HTR-8/SVneo (cell line): Measurements from ENCODE around the gene NXF2.
"Not testable (repeated sequence)": the region's sequence is repeated elsewhere in the genome, so short reads cannot be mapped to it uniquely, and the experiment has no call there.

ENCODE experiments used
- DNase-seq: peaks from one replicate; pipeline ENCODE4 v3.0.0; 2011; ENCODE audit warnings: low spot score, mixed read lengths; ENCODE audit not compliant: insufficient read length
- FAIRE-seq: peaks from 2 replicates; lab custom pipeline; 2011; peaks lifted over from hg19 to GRCh38; lab: Jason Lieb, UNC

NXF2 gene, protein sequence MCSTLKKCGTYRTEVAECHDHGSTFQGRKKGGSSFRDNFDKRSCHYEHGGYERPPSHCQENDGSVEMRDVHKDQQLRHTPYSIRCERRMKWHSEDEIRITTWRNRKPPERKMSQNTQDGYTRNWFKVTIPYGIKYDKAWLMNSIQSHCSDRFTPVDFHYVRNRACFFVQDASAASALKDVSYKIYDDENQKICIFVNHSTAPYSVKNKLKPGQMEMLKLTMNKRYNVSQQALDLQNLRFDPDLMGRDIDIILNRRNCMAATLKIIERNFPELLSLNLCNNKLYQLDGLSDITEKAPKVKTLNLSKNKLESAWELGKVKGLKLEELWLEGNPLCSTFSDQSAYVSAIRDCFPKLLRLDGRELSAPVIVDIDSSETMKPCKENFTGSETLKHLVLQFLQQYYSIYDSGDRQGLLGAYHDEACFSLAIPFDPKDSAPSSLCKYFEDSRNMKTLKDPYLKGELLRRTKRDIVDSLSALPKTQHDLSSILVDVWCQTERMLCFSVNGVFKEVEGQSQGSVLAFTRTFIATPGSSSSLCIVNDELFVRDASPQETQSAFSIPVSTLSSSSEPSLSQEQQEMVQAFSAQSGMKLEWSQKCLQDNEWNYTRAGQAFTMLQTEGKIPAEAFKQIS

DNA sequence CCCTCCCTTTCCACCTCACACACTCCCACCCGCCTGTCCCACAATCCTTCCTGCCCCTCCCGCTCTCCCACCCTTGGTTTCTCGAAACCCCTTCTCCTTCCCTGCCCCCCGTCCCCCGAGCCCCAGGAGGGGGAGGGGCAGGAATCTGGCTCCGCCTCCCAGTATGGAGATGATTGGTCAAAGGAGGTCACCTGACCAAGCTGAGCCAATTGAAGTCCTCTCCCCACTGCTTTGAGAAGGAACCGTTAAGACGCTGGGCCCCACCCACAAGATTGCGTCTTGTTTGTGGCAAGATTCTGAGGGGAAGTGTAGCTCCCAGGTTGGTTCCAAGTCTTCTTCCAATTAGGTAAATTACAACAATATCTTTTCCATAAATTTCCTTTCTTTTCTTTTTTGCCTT is at the start of gene NXF2:
Gene NXF2 (plus strand): TSS at position 275 of the 400 bp plus-strand sequence. CDS start 59,912 bp downstream, outside the sequence.
- not testable (repeated sequence) for FAIRE-seq, DNase-seq

DNA sequence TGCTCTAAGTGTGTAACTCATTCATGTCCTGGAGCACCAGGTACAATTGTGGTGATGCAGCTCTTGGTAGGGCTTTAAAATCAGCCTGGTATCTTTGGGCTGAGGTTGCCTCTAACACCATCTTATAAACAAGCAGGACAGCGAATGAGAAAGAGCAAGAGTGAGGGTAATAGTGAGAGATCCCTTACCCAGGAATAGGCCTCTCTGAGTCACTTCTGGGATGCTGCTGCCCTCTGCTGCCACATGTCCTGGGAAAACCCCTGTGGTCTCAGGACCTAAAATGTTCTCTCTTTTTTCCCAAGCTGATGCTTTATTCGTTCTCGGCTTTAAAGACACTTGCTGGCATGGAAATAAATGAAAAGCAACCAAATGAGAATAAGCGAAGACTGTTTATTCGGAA is 39.0 kb upstream of the NXF2 start:
- FAIRE-seq, DNase-seq: not testable (repeated sequence)

DNA sequence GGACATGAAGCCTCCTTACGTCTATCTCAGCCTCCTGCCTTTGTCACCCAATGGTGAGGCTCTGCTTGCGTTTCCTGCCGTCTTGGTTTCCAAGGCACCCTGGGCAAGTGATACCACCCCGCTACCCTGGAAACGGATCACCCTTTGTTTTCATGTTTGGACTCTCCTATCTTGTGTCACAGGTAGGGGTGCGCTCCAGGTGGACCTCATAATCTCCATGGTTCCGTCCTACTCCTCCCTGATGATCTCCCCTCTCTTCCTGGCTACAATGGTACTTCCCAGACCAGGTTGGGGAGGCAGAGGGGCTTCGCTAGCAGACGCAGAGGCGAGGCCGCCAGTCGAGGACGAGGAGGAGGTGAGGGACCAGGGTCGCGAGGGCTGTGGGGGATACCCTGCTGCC is 32.0 kb upstream of the NXF2 start, which contains the start of gene TCP11X1:
Gene TCP11X1 (plus strand): TSS at position 316 of the 400 bp plus-strand sequence.
- DNase-seq, FAIRE-seq: not testable (repeated sequence)

DNA sequence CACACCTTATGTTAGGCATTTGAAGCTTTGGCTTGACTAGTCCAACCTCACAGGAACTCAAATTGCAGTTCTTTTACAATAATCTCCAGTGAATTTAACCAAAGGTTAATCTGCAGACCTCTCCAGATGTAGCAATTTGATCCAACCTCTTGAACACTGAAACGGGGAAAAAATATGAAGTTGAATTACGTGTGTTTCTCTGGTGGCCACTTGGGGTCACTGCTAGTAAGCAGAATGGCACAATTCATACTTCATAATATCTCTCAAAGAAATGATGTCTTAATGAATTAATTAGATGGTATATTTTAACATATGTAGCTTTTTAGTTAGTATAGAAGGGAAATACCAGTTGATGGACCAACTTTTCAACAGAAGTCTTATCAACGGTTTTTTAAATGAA is 30.5 kb upstream of the NXF2 start:
- not testable (repeated sequence) for DNase-seq, FAIRE-seq

DNA sequence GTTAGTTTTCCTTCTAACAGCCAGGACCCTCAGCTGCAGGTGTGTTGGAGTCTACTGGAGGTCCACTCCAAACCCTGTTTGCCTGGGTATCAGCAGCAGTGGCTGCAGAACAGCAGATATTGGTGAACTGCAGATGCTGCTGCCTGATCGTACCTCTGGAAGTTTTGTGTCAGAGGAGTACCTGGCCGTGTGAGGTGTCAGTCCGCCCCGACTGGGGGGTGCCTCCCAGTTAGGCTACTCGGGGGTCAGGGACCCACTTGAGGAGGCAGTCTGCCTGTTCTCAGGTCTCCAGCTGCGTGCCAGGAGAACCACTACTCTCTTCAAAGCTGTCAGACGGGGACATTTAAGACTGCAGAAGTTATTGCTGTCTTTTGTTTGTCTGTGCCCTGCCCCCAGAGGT is 11.3 kb upstream of the NXF2 start:
- DNase-seq, FAIRE-seq: not testable (repeated sequence)

DNA sequence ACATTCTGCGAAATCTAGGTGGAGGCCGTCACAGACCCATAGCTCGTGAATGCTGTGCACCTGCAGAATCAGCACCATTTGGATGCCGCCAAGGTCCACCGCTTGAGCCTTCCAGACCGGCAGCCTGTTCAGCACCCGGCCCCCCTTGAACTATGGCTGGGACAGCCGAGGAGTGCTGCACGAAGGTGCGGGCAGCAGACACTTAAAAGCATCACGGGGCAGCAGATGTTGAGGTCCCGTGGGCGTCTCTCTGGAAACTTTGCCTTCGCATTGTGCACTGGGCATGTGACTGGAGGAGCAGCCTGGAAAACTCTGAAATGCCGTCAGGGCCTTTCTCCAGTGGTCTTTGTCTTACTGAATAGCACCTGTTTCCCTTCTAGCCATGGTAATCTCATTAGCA is 6.7 kb upstream of the NXF2 start:
- FAIRE-seq, result not testable (repeated sequence)

DNA sequence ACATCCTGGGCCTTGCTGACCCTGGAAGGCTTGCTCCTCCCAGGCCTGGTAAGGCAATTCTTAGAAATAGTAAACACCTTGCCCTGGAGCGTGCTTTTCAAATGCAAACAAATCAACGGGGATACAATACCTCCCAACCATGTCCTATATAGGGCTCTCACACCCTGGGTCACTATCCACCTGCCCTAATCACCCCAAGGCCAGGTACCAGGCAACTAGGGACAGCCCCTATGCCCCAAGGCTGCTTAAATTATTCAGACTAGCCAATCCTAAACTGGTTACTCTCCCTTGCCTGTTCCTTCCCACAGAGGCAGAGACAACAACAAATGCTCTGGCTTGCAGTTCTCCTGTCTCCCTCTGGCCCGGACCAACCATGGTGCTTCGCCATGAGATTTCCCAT is 25.3 kb downstream of the NXF2 start:
- not testable (repeated sequence) for FAIRE-seq, DNase-seq

More for the DNA sequence above, 6.7 kb upstream of the NXF2 start:
- not testable (repeated sequence) for DNase-seq

DNA sequence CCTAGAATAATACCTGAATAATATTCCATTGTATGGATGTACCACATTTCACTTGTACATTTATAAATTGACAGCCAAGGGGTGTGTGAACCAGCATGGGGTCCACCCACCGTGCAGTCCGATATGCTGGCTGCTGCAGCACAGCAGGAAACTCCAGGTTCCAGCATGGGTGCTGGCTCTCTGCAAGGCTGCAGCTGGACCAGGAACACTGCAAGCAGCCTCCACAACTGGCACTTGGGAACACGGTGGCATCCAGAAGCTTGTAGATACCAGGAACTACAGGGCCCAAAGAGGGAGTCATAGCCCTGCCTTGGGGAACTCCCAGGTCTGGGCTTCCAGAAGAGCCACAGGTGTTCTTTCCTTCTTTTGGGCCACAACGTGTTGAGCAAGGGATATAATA is 91.2 kb downstream of the NXF2 start:
- no peak for DNase-seq

DNA sequence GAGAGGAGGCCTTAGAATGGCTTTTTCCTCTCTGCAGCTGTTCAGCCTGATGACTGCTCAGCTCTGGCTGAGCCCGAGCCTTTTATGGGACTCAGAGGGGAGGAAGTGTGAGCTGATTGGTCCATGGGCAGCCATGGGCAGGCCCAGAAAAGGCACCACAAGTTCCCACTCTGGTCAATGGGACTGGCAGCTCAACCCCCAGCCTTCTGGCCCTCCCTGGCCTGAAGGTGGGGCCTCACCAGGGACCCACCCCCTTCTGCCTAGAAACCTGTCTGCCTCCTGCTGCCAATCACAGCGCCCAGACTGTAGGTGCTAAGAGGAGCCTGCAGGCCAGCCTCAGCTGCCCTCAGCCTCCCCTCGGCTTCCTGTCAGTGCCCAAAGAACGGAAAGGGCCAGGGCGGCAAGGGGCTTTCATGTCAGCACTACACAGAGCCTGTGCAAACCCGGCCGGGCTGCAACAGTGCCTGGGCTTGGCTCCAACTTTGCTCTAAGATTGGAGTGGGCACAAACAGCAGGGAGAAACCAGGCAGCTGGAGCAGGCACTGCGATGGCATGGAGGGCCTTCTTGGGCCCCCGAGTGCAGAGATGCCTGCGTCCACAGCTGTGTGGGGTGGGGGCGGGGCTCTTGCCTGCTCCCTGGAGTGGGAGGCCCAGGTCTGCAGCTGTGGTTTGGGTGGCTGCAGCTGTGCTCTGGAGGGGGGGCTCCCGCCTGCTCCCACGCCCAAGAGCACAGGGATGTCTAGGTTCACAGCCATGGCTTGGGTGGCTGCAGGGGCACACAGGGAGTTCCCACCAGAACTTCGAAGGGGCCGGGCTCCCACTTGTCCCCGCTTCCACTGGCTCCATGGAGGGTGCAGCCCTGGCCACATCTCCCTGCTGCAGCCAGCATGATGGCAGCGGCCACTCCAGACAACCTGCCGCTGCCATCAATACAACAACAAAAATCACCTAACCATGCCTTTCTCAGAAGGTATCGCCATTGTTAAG is 92.6 kb downstream of the NXF2 start:
- DNase-seq, result no peak
- FAIRE-seq, result no peak

More for the DNA sequence above, 91.2 kb downstream of the NXF2 start:
- no peak for FAIRE-seq

DNA sequence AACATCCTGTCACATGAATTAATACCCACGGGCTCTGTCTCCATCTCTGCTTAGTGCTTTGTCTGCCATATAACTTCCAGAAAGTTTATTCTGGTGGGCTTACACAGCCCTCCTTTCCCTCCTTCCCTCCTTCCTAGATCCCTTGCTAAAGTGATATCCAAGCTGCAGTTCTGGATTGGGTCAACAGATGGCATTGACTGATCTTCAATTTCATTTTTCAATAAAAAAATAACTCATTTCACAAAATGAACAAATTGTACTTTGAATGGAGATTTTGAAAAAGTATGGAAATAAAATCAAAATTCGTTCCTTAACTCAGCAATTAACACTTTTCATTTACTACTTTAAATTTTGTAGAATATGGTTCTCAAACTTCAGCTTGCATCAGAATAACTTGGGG is 94.9 kb downstream of the NXF2 start:
- no peak for FAIRE-seq
- no peak for DNase-seq

DNA sequence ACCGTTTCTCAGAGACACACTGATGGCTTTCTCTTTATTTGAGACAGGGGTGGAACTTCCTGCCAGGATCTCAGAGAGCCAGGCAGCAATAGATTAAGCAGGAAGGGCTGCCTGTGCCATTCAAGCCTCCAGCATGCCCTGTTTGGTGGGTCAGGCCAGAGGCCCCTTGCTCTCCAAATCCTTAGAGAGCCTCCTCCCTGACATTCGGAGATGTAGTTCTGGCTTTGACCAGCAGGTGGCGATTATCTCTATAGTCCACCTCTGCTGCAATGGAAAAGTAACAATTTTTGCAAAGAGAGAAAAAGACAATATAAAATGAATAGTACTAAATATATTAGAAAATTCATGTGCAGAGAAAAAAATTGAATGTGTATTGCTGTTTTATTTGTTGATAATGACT is 98.9 kb downstream of the NXF2 start:
- FAIRE-seq (no peak), DNase-seq (peak; percentile 0)
